DMS153 treated with DMSO at 0.1 percent for 48 hours (cell line): ENCODE results near the gene BFSP2.

Experiments used
- DNase-seq: peaks from one replicate; lab custom pipeline; 2025; ENCODE audit not compliant: unreplicated experiment; lab: John Stamatoyannopoulos, UW

Gene BFSP2

GRCh38 chr3:133400006-133400515, at the start of gene BFSP2:
BFSP2 (plus strand) TSS chr3:133400056; CDS start chr3:133400084, 28 bp downstream.
- no peak for DNase-seq

GRCh38 chr3:133354721-133355120, 45.1 kb upstream of the BFSP2 start:
- no peak for DNase-seq

- DNase-seq: no peak
These were observed 39.4 kb upstream of the BFSP2 start for GRCh38 chr3:133360476-133360875.

- no peak for DNase-seq
These were observed 38.8 kb upstream of the BFSP2 start for GRCh38 chr3:133361011-133361410.

GRCh38 chr3:133361435-133361834, 38.4 kb upstream of the BFSP2 start:
- DNase-seq: no peak

- DNase-seq: no peak
These were observed 37.3 kb upstream of the BFSP2 start for GRCh38 chr3:133362539-133362938.

GRCh38 chr3:133364704-133365103, 35.2 kb upstream of the BFSP2 start:
- DNase-seq: no peak

GRCh38 chr3:133366921-133367320, 32.9 kb upstream of the BFSP2 start:
- DNase-seq: no peak

- DNase-seq: no peak
These were observed 32.5 kb upstream of the BFSP2 start for GRCh38 chr3:133367403-133367802.

- DNase-seq: no peak
These were observed 31.9 kb upstream of the BFSP2 start for GRCh38 chr3:133367956-133368355.

GRCh38 chr3:133368371-133369067, 31.3 kb upstream of the BFSP2 start:
- no peak for DNase-seq

GRCh38 chr3:133369068-133369440, 30.8 kb upstream of the BFSP2 start:
- no peak for DNase-seq

GRCh38 chr3:133371181-133371580, 28.7 kb upstream of the BFSP2 start:
- DNase-seq: no peak

GRCh38 chr3:133371676-133372075, 28.2 kb upstream of the BFSP2 start:
- DNase-seq: no peak

GRCh38 chr3:133374708-133375402, 25.0 kb upstream of the BFSP2 start:
- no peak for DNase-seq

GRCh38 chr3:133375403-133375745, 24.5 kb upstream of the BFSP2 start:
- no peak for DNase-seq

- no peak for DNase-seq
These were observed 23.0 kb upstream of the BFSP2 start for GRCh38 chr3:133376810-133377209.

- no peak for DNase-seq
These were observed 22.5 kb upstream of the BFSP2 start for GRCh38 chr3:133377396-133377795.

GRCh38 chr3:133379926-133380325, 19.9 kb upstream of the BFSP2 start:
- no peak for DNase-seq

GRCh38 chr3:133380481-133381225, 19.2 kb upstream of the BFSP2 start:
- DNase-seq: no peak

- DNase-seq: no peak
These were observed 18.3 kb upstream of the BFSP2 start for GRCh38 chr3:133381346-133382109.
